Calu3 (cell line): Measurements from ENCODE around the gene APOO. TPM values are rescaled to one million over a fixed set of nuclear protein-coding genes. Genes with fewer than 3 reads are reported as not detected.

Experiments
- BruUV-seq: library from RNA; stranded (reverse); fragments of 400-500 nt; replicated peaks from 2 replicates; lab custom pipeline; 2021; lab: Mats Ljungman, UMichigan
- CTCF ChIA-PET: fragments of 300-600 bp; sonication (Branson Sonifier 250); formaldehyde crosslinking; loops from one replicate; lab custom pipeline; 2022; ENCODE audit warnings: antibody characterized with exemption; lab: Charles Lee
- DNase-seq: peaks from one replicate; pipeline ENCODE4 v3.0.0; 2022
- H3K27ac Mint-ChIP-seq: one replicate; pipeline ENCODE4 v1.8.0; 2022; ENCODE audit warnings: mixed read lengths; ENCODE audit not compliant: unreplicated experiment
- H3K27me3 Mint-ChIP-seq: one replicate; pipeline ENCODE4 v1.8.0; 2022; ENCODE audit warnings: mixed read lengths; ENCODE audit not compliant: unreplicated experiment
- H3K36me3 Mint-ChIP-seq: one replicate; pipeline ENCODE4 v1.8.0; 2022; ENCODE audit warnings: mild to moderate bottlenecking, moderate library complexity, mixed read lengths; ENCODE audit not compliant: insufficient read depth, unreplicated experiment
- H3K4me1 Mint-ChIP-seq: one replicate; pipeline ENCODE4 v1.8.0; 2022; ENCODE audit warnings: mild to moderate bottlenecking, low read depth, mixed read lengths; ENCODE audit not compliant: unreplicated experiment
- H3K4me3 Mint-ChIP-seq: one replicate; pipeline ENCODE4 v1.8.0; 2022; ENCODE audit warnings: mild to moderate bottlenecking, low read depth, moderate library complexity, mixed read lengths; ENCODE audit not compliant: unreplicated experiment
- H3K9me3 Mint-ChIP-seq: one replicate; pipeline ENCODE4 v1.8.0; 2022; ENCODE audit warnings: low read depth, mixed read lengths; ENCODE audit not compliant: unreplicated experiment
- CTCF ChIP-seq: fragments of 200-600 bp; IDR thresholded peaks from one replicate; pipeline ENCODE4 v1.8.0; 2022; ENCODE audit warnings: antibody characterized with exemption; ENCODE audit not compliant: unreplicated experiment
- intact Hi-C: fragments of 100-400 bp; cut with micrococcal nuclease; formaldehyde crosslinking; loops from one replicate; pipeline ENCODE4 v1.10.0; 2022; ENCODE audit not compliant: unreplicated experiment
- total RNA-seq: library from RNA; stranded (reverse); gene quantifications from 2 replicates; pipeline ENCODE4 v1.2.3, GENCODE V29; 2022

The APOO gene
- total RNA-seq, 1 experiment from 2014 or later = 46.8 TPM

DNA sequence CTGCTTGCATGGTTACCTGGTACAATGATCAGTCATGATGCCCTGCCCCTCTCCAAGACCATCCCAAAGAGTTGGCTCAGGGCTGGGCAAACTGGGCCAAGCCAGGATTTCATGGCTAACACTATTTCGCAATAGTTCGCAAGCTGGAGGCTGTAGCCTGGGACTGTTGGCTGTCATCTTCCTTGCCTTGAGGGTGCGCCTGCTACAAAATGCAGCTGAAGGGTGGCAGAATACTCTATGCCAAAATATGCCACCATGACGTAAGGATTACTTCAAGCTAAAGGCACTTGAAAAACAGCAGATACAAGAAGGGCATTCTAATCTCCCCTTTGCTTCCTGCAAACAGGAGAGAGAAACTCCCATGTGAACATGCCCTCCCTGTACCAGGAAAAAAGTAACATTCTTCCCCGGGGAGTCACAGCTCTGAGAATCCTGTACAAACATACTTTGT lies 103.8 kb downstream of the APOO start:
- no peaks in the 10 kb centered on the region for H3K9me3 Mint-ChIP-seq
- peak overlapping the region; percentile 99 for H3K27ac Mint-ChIP-seq
- no peaks in the 10 kb centered on the region for H3K27me3 Mint-ChIP-seq
- H3K4me1 Mint-ChIP-seq = peaks cover 41% of the 10 kb centered on the region
- peak overlapping the region; percentile 57 for H3K4me3 Mint-ChIP-seq
- CTCF ChIA-PET = interaction anchor here (0.6 to 1.5 kb wide), 4 partner anchors 17 to 757 kb away, joined by 3 to 8 read pairs (median 4); partner anchors contain the start of gene SAT1
- intact Hi-C loops = loop anchor here (2.0 kb wide), 1 partner anchor 15 kb away; no protein-coding TSS in a partner anchor
- TF ChIP-seq CTCF = no peak
- peak; percentile 64 for DNase-seq
- peaks cover 37% of the 10 kb centered on the region for H3K36me3 Mint-ChIP-seq
- no TSS peak for BruUV-seq

- TF ChIP-seq CTCF = no peak
- no peak for DNase-seq
- Mint-ChIP-seq H3K27ac (peak overlapping the region; percentile 66), H3K36me3 (peaks cover 35% of the 10 kb centered on the region), H3K4me3 (no peak overlapping the region), H3K4me1 (peaks cover 40% of the 10 kb centered on the region), H3K9me3 (no peaks in the 10 kb centered on the region), H3K27me3 (no peaks in the 10 kb centered on the region)
- intact Hi-C loops = no loop called here
- CTCF ChIA-PET = interaction anchor here (1.1 kb wide), 1 partner anchor 18 kb away, joined by 3 read pairs; no protein-coding TSS in a partner anchor
- BruUV-seq = no TSS peak
Observed at GRCh38 chrX:23802431-23802830, 105.3 kb downstream of the APOO start.

- Mint-ChIP-seq H3K9me3 (no peaks in the 10 kb centered on the region), H3K4me3 (no peak overlapping the region), H3K4me1 (peaks cover 33% of the 10 kb centered on the region), H3K27me3 (no peaks in the 10 kb centered on the region), H3K27ac (peak overlapping the region; percentile 88), H3K36me3 (peaks cover 23% of the 10 kb centered on the region)
- TF ChIP-seq CTCF = no peak
- intact Hi-C loops = no loop called here
- DNase-seq = no peak
- CTCF ChIA-PET = no interaction called here
- BruUV-seq = no TSS peak
Observed at GRCh38 chrX:23799469-23800065, 108.2 kb downstream of the APOO start.

GRCh38 chrX:23797371-23798128 lies 110.2 kb downstream of the APOO start:
- no peak for TF ChIP-seq CTCF
- H3K4me3 Mint-ChIP-seq = no peak overlapping the region
- H3K36me3 Mint-ChIP-seq = peaks cover 12% of the 10 kb centered on the region
- no peaks in the 10 kb centered on the region for H3K27me3 Mint-ChIP-seq
- peak; percentile 54 for DNase-seq
- BruUV-seq = TSS peak; percentile 44
- peak overlapping the region; percentile 90 for H3K27ac Mint-ChIP-seq
- CTCF ChIA-PET = interaction anchor here (0.6 to 1.2 kb wide), 7 partner anchors 9 to 1661 kb away, joined by 3 to 6 read pairs (median 3); no protein-coding TSS in a partner anchor
- H3K4me1 Mint-ChIP-seq = peaks cover 15% of the 10 kb centered on the region
- H3K9me3 Mint-ChIP-seq = no peaks in the 10 kb centered on the region
- intact Hi-C loops = no loop called here
